Activated naive CD4-positive, alpha-beta T cell treated with anti-CD3 and anti-CD28 coated beads, Interleukin-2, amount 50 U/mL, for 24 hours (primary cell): ENCODE data around the gene DESI1.
"Not testable (repeated sequence)": the region's sequence is repeated elsewhere in the genome, so short reads cannot be mapped to it uniquely, and the experiment has no call there.

Experiments
- H3K27ac Mint-ChIP-seq: one replicate; pipeline ENCODE4 v1.8.0; 2021; ENCODE audit warnings: mild to moderate bottlenecking, mixed read lengths
- H3K27me3 Mint-ChIP-seq: one replicate; pipeline ENCODE4 v1.8.0; 2021; ENCODE audit warnings: mixed read lengths
- H3K36me3 Mint-ChIP-seq: one replicate; pipeline ENCODE4 v1.8.0; 2021; ENCODE audit warnings: mixed read lengths
- H3K4me1 Mint-ChIP-seq: one replicate; pipeline ENCODE4 v1.8.0; 2021; ENCODE audit warnings: mixed read lengths
- H3K4me3 Mint-ChIP-seq: one replicate; pipeline ENCODE4 v1.8.0; 2021; ENCODE audit warnings: mild to moderate bottlenecking, mixed read lengths
- H3K9me3 Mint-ChIP-seq: one replicate; pipeline ENCODE4 v1.8.0; 2021; ENCODE audit warnings: mixed read lengths

Gene DESI1

GRCh38 chr22:41612603-41613306 is 8.1 kb downstream of the DESI1 start:
- Mint-ChIP-seq H3K4me3 (no peak overlapping the region), H3K27ac (no peak overlapping the region), H3K27me3 (no peaks in the 10 kb centered on the region), H3K36me3 (peaks cover 10% of the 10 kb centered on the region), H3K9me3 (no peaks in the 10 kb centered on the region), H3K4me1 (peaks cover 21% of the 10 kb centered on the region)

- H3K4me1 Mint-ChIP-seq: peaks cover 23% of the 10 kb centered on the region
- no peaks in the 10 kb centered on the region for H3K9me3 Mint-ChIP-seq
- H3K4me3 Mint-ChIP-seq: no peak overlapping the region
- H3K36me3 Mint-ChIP-seq: peaks cover 20% of the 10 kb centered on the region
- no peaks in the 10 kb centered on the region for H3K27me3 Mint-ChIP-seq
- no peak overlapping the region for H3K27ac Mint-ChIP-seq
Observed at GRCh38 chr22:41608386-41608785, 12.5 kb downstream of the DESI1 start.

DNA sequence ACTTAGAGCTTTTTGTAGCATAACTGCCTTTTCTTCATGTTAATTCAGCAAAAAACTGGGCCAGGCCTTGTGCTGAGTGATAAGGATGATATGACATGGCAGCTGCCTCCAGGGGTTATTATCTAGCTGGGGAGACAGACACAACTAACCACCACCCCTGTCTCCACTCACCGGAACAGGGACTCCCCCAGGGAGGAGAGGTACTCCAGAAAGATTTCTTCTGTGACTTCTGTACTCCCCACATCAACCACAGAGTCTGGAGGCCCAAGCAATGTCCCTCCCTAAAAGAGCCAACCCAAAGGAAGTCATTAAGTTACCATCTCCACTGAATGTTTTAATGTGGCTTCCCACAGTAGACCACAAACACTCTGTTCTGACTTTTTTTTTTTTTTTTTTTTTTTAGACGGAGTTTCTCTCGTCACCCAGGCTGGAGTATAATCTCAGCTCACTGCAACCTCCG is 16.9 kb downstream of the DESI1 start:
- no peaks in the 10 kb centered on the region for H3K27me3 Mint-ChIP-seq
- no peaks in the 10 kb centered on the region for H3K9me3 Mint-ChIP-seq
- H3K4me3 Mint-ChIP-seq: no peak overlapping the region
- peak overlapping the region; percentile 17 for H3K27ac Mint-ChIP-seq
- H3K36me3 Mint-ChIP-seq: peaks cover 39% of the 10 kb centered on the region
- peaks cover 28% of the 10 kb centered on the region for H3K4me1 Mint-ChIP-seq

DNA sequence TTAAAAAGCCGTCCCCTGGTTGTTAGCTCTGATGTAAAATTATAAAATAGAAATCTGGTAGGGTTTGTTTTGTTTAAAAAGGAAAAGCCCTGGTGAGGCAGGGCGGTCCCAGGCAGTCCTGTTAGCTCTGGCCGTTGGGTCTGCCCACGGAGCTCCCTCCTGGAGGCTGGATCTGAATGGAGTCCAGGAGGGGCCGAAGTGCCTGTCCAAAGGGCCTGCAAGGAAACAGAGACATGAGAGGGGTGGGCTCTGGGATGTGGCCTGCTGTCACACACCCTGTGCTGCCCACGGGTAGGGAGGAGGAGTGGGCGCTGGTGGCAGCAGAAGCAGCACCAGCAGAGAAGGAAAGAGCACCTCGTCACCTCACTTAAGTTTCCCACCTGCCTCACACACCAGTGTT is 19.9 kb downstream of the DESI1 start:
- H3K4me1 Mint-ChIP-seq: peaks cover 25% of the 10 kb centered on the region

GRCh38 chr22:41598891-41599635 is 21.8 kb downstream of the DESI1 start:
- H3K4me1 Mint-ChIP-seq: peaks cover 14% of the 10 kb centered on the region
- H3K27me3 Mint-ChIP-seq: no peaks in the 10 kb centered on the region
- no peak overlapping the region for H3K27ac Mint-ChIP-seq
- H3K4me3 Mint-ChIP-seq: no peak overlapping the region
- peaks cover 20% of the 10 kb centered on the region for H3K36me3 Mint-ChIP-seq
- no peaks in the 10 kb centered on the region for H3K9me3 Mint-ChIP-seq

More for the DNA sequence above, 19.9 kb downstream of the DESI1 start:
- Mint-ChIP-seq H3K9me3 (no peaks in the 10 kb centered on the region), H3K27ac (no peak overlapping the region), H3K4me3 (no peak overlapping the region), H3K27me3 (no peaks in the 10 kb centered on the region), H3K36me3 (peaks cover 31% of the 10 kb centered on the region)

- Mint-ChIP-seq H3K27me3 (no peaks in the 10 kb centered on the region), H3K36me3 (peaks cover 18% of the 10 kb centered on the region), H3K27ac (no peak overlapping the region), H3K9me3 (no peaks in the 10 kb centered on the region), H3K4me1 (peaks cover 4% of the 10 kb centered on the region), H3K4me3 (no peak overlapping the region)
Observed at GRCh38 chr22:41598081-41598480, 22.8 kb downstream of the DESI1 start.

DNA sequence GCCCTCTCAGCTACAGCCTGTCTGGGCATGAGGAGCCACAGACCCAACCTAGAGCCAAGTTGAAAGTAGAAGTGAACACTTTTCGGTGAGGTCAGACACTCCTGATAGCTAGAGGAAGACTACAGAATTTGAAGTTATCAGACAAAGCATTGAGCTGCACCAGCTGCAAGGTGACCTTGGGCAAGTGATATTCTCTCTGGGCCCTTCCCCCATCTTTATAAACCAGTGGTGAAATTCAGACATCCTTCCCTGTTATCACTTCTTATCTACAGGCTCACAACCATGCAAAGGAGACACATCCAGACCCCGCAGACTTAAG is 23.2 kb downstream of the DESI1 start:
- no peaks in the 10 kb centered on the region for H3K9me3 Mint-ChIP-seq
- H3K36me3 Mint-ChIP-seq: peaks cover 13% of the 10 kb centered on the region
- H3K4me3 Mint-ChIP-seq: no peak overlapping the region
- H3K4me1 Mint-ChIP-seq: no peaks in the 10 kb centered on the region
- H3K27me3 Mint-ChIP-seq: no peaks in the 10 kb centered on the region
- H3K27ac Mint-ChIP-seq: no peak overlapping the region

DNA sequence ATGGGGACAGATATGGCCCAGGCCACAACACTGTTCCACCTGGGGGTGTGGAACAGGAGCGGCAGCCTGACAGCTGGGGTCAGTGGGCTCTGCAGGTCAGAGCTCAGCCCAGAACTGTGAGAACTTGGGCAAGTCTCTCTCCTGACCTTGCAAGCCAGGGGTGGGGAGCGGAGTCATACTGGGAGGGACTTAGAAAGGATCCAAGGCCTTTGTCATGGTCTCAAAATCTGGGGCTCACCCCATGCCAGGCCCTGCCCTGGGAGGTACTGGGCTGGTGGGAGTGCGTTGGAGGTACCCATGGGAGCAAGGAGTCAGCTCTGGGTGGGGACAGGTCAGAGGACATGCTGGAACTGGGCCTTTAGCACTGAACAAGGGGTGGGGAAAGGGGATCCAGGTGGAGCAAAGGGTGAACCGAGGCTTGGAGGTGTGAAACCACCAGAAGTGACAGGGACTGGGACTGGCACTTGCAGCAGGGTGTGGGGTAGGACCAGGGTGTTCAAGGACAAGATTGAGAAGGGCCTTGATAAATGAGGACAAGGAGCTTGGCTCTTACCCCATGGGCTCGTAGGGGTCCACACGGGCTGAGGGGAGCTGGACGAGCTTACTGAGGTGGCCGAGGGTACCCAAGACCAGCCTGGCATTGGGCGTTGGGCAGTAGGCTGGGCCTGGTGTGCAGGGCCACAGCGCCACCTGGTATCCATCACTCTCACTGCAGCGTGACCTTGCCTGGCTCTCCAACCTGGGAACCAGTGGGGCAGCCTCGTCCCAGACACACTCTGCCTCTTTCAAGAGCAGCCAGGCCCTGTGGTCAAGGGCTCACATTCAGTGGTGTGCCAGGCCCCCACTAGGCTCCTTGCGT is 23.8 kb downstream of the DESI1 start:
- Mint-ChIP-seq H3K36me3 (peaks cover 10% of the 10 kb centered on the region), H3K27ac (no peak overlapping the region), H3K9me3 (no peaks in the 10 kb centered on the region), H3K27me3 (no peaks in the 10 kb centered on the region), H3K4me3 (no peak overlapping the region), H3K4me1 (no peaks in the 10 kb centered on the region)

DNA sequence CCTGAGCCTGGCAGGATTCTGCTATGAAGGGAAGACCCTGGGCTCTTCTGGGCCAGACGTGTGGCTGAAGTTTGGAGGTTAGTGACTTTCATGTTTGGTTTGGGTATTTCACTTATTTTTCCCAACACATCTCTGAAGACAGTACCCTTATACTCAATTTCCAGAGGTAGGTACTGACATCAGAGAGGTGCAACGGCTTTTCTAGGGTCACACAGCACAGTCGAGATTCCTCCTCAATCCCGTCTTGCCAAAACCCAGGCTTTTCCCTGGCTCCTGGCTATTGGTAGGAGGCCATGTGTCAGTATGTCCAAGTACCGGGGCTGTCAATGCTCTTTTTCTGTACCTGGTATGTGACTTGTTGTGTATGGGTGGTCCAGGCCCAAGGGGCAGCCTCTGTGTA is 25.1 kb downstream of the DESI1 start:
- H3K36me3 Mint-ChIP-seq: peaks cover 4% of the 10 kb centered on the region
- no peaks in the 10 kb centered on the region for H3K9me3 Mint-ChIP-seq
- no peaks in the 10 kb centered on the region for H3K27me3 Mint-ChIP-seq
- no peak overlapping the region for H3K4me3 Mint-ChIP-seq
- H3K4me1 Mint-ChIP-seq: no peaks in the 10 kb centered on the region
- H3K27ac Mint-ChIP-seq: peak overlapping the region; percentile 30

- H3K9me3 Mint-ChIP-seq, H3K36me3 Mint-ChIP-seq, H3K27ac Mint-ChIP-seq, H3K4me3 Mint-ChIP-seq, H3K27me3 Mint-ChIP-seq: not testable (repeated sequence)
- peaks cover 14% of the 10 kb centered on the region for H3K4me1 Mint-ChIP-seq
Observed at GRCh38 chr22:41593336-41593960, 27.4 kb downstream of the DESI1 start.

DNA sequence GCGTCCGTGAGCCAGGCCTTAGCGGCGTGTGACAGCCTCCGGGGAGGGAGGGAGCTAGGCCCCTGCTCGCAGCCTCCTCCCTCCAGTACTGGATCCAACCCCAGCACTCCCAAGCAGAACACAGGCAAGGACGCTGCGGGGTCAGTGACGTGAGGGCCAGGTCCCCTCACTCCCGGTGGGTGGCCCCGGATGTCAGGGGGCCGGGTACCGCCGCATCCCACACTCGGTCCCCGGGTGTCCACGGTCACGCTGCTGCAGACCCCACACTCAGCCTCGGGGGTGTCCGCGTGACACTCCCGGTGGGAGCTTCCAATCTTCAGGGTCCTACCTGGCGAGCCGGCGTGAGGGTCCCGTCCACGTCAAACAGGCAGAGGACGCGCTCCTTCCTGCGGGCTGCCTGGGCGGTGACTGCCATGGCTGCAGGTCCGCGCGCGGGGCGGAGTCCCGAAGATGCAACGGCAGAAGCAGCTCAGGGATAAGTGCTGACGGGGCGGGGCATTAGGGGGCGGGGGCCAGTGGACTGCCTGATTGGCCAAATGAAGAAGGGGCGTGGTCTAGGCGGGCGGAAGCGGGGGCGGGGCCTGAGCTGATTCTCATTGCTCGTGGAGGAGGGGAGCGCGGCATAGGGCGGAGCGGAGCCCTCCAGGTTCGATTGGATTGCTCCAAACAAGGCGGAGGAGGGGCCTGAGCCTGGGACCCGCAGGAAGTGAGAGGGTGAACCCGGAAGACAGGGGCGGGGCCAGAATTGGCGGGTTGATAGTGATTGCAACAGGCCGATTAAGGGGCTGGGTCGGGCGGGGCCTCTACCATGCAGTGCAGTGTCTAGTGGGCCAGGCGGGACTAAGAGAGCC is 31.2 kb downstream of the DESI1 start, which contains the start of gene PMM1:
PMM1 (minus strand) TSS at position 450 of the 851 bp plus-strand sequence; CDS start at position 415, 35 bp downstream.
- Mint-ChIP-seq H3K4me3 (peak within 1 kb of the TSS; percentile 95), H3K27me3 (no peaks in the 10 kb centered on the region), H3K27ac (peak within 1 kb of the TSS; percentile 70), H3K9me3 (no peaks in the 10 kb centered on the region), H3K36me3 (no peaks in the 10 kb centered on the region), H3K4me1 (peaks cover 24% of the 10 kb centered on the region)

DNA sequence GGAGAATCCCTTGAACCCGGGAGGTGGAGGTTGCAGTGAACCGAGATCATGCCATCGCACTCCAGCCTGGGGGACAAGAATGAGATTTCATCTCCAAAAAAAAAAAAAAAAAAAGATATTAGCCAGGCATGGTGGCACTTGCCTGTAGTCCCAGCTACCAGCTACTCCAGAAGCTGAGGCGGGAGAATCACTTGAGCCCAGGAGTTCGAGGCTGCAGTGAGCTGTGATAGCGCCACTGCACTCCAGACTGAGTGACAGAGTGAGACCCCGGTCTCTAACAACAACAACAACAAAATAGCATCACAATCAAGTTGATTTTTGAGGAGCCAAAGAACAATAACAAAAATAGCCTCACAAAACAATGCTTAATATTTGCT is 33.5 kb downstream of the DESI1 start:
- peaks cover 24% of the 10 kb centered on the region for H3K4me1 Mint-ChIP-seq
- peaks cover 2% of the 10 kb centered on the region for H3K36me3 Mint-ChIP-seq
- no peaks in the 10 kb centered on the region for H3K9me3 Mint-ChIP-seq
- no peaks in the 10 kb centered on the region for H3K27me3 Mint-ChIP-seq
- H3K27ac Mint-ChIP-seq: no peak overlapping the region
- H3K4me3 Mint-ChIP-seq: peak overlapping the region; percentile 11

- H3K36me3 Mint-ChIP-seq: peaks cover 2% of the 10 kb centered on the region
- no peak overlapping the region for H3K27ac Mint-ChIP-seq
- no peaks in the 10 kb centered on the region for H3K9me3 Mint-ChIP-seq
Observed at GRCh38 chr22:41585898-41586297, 34.9 kb downstream of the DESI1 start.

DNA sequence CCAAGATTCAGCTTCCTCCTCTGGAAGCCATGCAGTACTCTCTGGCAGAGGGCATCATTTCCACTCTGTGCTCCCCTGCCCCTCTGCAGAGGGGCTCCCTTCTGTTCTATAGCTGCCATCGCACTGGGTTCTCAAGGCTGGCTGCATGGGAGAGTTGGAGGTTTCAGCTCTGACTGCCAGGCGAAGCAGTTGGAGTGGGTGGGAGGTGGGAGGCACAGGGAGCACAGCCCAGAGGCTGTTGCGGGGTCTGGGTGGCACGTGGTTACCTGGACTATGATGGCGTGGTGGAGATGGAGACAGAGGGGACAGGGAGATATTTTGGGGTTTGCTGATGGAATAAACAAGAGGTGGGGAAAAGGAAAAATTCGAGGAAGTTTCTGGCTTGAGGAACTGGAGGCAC is 36.0 kb downstream of the DESI1 start:
- no peaks in the 10 kb centered on the region for H3K27me3 Mint-ChIP-seq
- H3K36me3 Mint-ChIP-seq: peaks cover 2% of the 10 kb centered on the region
- H3K27ac Mint-ChIP-seq: no peak overlapping the region
- H3K4me1 Mint-ChIP-seq: peaks cover 24% of the 10 kb centered on the region
- H3K4me3 Mint-ChIP-seq: no peak overlapping the region
- H3K9me3 Mint-ChIP-seq: no peaks in the 10 kb centered on the region

More at GRCh38 chr22:41585898-41586297, 34.9 kb downstream of the DESI1 start:
- peaks cover 24% of the 10 kb centered on the region for H3K4me1 Mint-ChIP-seq
- no peak overlapping the region for H3K4me3 Mint-ChIP-seq
- H3K27me3 Mint-ChIP-seq: no peaks in the 10 kb centered on the region

DNA sequence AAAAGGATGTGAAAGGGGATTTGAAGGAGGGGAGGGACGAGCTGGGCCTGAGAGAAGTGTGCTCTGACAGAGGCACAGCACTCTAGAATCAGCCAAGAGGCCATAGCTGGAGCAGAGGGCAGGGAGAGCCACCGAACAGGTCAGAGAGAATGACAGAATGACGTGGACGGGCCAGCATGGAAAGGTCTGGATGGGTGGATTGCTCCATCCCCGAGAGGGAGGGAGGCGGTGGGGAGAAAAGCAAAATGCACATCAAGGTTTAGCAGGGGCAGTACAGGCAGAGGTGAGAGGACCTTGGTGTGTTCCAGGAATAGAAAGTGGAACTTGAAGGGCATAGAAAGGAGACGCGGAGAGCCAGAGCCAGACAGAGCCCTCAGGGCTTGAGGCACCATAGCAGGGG is 38.1 kb downstream of the DESI1 start:
- Mint-ChIP-seq H3K4me1 (peaks cover 4% of the 10 kb centered on the region), H3K27me3 (no peaks in the 10 kb centered on the region), H3K9me3 (no peaks in the 10 kb centered on the region), H3K27ac (no peak overlapping the region), H3K36me3 (peaks cover 5% of the 10 kb centered on the region), H3K4me3 (no peak overlapping the region)
